HG03439 (cell line): ENCODE data around the gene ZNF445.
"Not testable (repeated sequence)": the region's sequence is repeated elsewhere in the genome, so short reads cannot be mapped to it uniquely, and the experiment has no call there.

Experiments
- ATAC-seq: cut with Tn5 transposase; IDR thresholded peaks from one replicate; pipeline ENCODE4 v1.9.1; 2021; ENCODE audit warnings: mild to moderate bottlenecking, moderate library complexity; ENCODE audit not compliant: unreplicated experiment

Gene ZNF445

GRCh38 chr3:44437800-44438199, 39.7 kb downstream of the ZNF445 start:
- ATAC-seq = no peak

DNA sequence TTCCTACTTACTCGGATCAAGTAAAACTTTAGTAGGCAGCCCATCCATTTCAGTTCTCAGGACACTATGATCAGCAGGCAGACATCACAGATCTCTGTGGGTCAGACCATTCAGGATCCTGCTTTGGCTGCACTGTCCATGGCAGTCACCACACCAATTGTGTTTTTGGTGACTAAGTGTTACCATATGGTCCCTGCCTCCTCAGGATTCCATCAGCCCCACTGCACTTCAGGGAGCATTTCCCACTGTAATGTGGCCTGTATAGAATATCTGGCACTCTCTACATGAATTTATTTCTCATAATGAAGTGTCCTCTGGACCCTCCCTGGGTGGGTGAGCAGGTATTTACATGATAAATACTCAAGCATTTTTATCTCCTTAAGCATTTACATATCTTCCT, 41.3 kb downstream of the ZNF445 start:
- no peak for ATAC-seq

GRCh38 chr3:44434834-44435510, 42.5 kb downstream of the ZNF445 start:
- ATAC-seq = no peak

DNA sequence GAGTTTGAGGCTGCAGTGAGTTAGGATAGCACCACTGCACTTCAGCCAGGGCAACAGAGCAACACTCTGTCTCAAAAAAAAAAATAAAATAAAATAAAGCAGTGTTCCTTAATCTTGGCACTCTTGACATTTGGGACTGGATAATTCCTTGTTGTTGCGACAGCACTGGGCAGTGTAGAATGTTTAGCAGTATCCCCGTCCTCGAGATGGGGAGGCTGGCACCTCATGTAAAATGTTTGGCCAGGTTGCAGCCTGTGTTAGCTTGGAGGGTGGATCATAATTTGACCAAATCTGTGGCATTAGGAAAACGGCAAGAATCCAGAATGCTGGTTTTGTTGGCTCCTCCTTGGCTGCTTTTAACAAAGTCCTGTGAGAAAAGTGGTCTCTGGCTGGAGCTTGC, 47.0 kb downstream of the ZNF445 start:
- ATAC-seq = no peak

DNA sequence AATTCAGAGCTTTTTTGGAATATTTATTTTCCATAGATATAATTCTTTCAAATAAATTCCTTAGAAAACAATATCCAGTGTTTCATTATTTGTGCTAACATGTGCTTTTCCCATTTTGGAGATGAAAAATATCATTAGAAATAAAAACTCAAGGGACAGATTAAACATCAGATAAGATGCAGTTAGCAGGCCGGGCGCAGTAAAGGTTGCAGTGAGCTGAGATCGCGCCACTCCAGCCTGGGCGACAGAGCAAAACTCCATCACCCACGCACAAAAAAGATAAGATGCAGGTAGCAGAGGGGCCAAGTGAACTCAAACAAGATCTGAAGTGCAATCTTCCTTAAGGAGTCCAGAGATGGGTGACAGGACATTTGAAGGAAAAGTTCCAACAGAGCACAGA, 48.0 kb downstream of the ZNF445 start:
- ATAC-seq = no peak

GRCh38 chr3:44428910-44429309, 48.6 kb downstream of the ZNF445 start:
- no peak for ATAC-seq

DNA sequence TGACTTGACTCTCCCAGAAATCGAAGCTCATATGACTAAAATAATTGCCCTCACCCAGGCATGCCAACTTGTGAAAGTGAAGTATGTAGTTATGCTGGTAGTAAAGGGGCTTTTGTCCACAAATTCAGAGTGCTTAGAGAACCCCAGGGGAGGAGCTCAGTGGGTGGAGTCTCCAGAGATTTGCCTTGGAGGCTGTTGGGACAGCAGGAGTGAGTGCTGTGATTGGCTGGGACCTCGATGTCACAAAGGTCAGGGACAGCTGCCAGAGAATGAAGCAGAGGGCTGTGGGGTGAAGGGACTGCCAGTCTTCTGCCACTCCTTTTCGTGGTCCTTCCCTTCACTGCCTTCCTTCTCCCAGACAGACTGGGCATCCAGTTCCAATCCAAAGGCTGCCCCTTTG, 49.8 kb downstream of the ZNF445 start:
- ATAC-seq = no peak

- no peak for ATAC-seq
Measured at GRCh38 chr3:44424758-44425157, 52.7 kb downstream of the ZNF445 start.

DNA sequence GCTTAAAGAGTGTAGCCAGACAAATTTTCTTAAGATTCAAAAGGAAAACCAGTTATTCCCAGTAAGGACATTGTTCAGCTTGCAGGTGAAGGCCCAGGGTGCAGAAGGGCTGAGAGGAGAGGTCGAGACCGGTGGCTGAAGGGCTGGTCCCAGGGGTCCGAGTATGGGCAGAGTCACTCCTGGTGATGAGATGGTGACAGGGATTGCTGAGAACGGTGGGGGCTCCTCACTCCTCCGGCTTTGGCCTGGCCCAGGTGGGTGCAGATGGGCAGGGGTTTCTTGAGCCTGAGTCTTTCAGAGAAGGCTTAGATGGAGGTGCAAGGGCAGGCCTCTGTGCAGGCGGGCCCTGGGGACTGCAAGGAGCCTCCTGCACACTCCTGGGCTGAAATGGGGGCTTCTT, 56.2 kb downstream of the ZNF445 start:
- ATAC-seq = no peak

GRCh38 chr3:44420676-44421075, 56.8 kb downstream of the ZNF445 start:
- ATAC-seq = no peak

- no peak for ATAC-seq
Measured at GRCh38 chr3:44419923-44420650, 57.4 kb downstream of the ZNF445 start.

DNA sequence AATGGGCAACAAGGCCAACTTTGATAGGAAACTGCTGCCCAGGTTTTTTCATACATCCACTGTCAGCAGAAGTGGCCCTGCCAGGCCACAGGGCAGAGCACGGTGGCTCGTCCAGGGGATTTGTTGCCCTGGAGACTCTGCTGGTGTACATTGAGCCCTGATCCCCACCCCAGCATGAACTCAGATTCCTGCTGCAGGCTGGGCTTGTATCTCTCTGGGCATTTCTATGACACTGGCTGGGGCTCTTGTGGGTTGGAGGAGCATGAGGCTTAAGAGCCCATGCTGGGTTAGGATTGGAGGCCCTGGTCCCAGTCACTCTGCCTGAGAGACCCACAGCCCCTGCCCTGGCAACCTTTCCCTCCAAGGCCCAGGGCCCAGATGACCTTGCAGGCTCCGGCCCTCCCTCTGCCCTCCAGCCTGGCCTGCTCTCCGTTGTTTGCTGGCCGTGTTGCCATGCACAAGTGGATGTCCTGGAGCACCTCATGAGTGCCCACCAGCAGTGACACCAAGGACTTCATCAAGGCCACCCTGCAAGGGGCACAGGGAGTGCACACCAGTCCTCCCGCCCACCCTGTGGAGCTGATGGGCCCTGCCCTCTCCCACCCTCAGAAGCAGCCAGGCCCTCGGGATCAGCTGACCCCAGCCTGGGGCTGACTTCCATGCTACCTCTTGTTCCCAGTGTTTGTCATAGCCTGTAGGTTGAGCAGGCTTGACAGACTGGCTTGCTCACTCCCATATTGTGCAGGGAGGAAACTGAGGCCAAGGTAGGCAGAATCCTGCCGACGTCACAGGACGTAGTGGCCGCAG, 58.2 kb downstream of the ZNF445 start:
- ATAC-seq = no peak

DNA sequence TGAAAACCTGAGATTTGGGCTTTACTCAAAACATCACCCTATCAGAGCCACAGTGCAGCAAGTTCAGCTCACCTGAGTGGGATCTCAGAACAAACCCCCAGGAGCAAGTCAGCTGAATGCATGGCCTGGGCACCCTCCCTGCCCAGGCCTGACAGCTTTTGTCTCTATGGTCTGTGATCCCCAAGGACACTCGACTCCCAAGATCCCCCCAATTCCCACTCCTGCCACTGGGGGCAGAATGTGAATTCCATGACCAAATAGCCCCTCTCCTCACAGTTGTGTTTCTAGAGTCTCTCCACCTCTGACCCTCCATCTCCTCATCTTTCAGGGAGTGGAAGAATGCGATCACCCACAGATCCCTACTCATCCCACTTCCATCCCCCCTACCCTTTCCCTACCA, 58.9 kb downstream of the ZNF445 start:
- no peak for ATAC-seq

DNA sequence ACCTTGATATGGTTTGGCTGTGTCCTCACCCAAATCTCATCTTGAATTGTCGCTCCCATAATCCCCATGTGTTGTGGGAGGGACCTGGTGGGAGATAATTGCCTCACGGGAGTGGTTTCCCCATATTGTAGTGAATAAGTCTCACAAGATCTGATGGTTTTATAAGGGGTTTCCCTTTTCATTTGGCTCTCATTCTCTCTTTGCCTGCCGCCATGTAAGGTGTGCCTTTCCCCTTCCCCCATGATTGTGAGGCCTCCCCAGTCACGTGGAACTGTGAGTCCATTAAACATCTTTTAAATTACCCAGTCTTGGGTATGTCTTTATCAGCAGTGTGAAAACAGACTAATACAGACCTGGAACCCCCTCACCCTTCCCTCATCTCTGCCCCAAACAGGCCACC, 59.4 kb downstream of the ZNF445 start:
- not testable (repeated sequence) for ATAC-seq

- ATAC-seq = no peak
Measured at GRCh38 chr3:44416031-44417030, 61.1 kb downstream of the ZNF445 start.

DNA sequence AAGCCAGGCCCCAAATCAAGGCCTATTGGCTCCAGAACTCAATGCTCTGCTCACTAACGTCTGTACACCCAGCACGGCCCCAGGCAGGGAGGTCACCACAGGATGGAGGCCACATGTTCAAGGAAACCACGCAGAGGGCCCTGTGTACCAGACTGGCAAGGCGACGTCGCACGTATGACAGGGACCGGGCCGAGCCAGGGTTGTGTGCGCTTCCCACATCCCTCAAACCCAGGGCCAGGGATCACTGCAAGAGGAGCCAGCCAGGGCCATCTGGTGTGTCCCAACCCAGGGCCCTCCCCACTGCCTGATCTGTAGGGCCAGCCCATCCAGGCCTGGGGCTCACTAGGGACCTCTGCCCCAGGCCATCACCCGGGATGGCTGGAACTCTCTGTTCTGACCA, 62.0 kb downstream of the ZNF445 start:
- no peak for ATAC-seq

- no peak for ATAC-seq
Measured at GRCh38 chr3:44414517-44415090, 62.9 kb downstream of the ZNF445 start.

GRCh38 chr3:44412365-44412764, 65.1 kb downstream of the ZNF445 start:
- ATAC-seq = no peak

- ATAC-seq = no peak
Measured at GRCh38 chr3:44411031-44411645, 66.3 kb downstream of the ZNF445 start.
